ENCODE measurements around the gene FDCSP.
"Not testable (repeated sequence)": the region's sequence is repeated elsewhere in the genome, so short reads cannot be mapped to it uniquely, and the experiment has no call there.

Gene FDCSP

GRCh38 chr4:70221818-70222217, 4.1 kb upstream of the FDCSP start:
- not testable (repeated sequence) for H2BK15ac ChIP-seq (ENCODE audit: low read depth, poor library complexity, severe bottlenecking); H3K18ac ChIP-seq (ENCODE audit: low read depth in 1 of 2, low read length in 2 of 2); H3K4me3 ChIP-seq (ENCODE audit: insufficient read depth in 1 of 2, low read depth in 1 of 2, low read length in 2 of 2); H4K8ac ChIP-seq (ENCODE audit: low read length); H2BK5ac ChIP-seq (ENCODE audit: low read depth, low read length, poor library complexity, severe bottlenecking); H3K79me1 ChIP-seq (replicated peaks; ENCODE audit: low read length, poor library complexity, severe bottlenecking); H3K14ac ChIP-seq (ENCODE audit: low read length in 2 of 2); H2AK5ac ChIP-seq (ENCODE audit: low read length, severe bottlenecking); H2AFZ ChIP-seq (ENCODE audit: low read depth, low read length); H3K4me1 ChIP-seq (ENCODE audit: control insufficient read depth, insufficient read depth, low read depth, low read length); DNase-seq; H3K36me3 ChIP-seq (ENCODE audit: control insufficient read depth in 1 of 2, insufficient read depth in 2 of 2, low read depth in 1 of 2, low read length in 2 of 2); H2BK120ac ChIP-seq (ENCODE audit: low read depth, low read length); H3K9me3 ChIP-seq (ENCODE audit: control insufficient read depth, low read length); H3K9ac ChIP-seq (ENCODE audit: low read length); H4K91ac ChIP-seq (ENCODE audit: low read length); H3K27me3 ChIP-seq (ENCODE audit: control insufficient read depth in 1 of 2, insufficient read depth in 1 of 2, low read length in 2 of 2); H2BK12ac ChIP-seq (ENCODE audit: low read length in 2 of 2); H3K27ac ChIP-seq (ENCODE audit: low read length, poor library complexity, severe bottlenecking); H3K4me2 ChIP-seq (ENCODE audit: low read length, poor library complexity, severe bottlenecking); H3K23ac ChIP-seq (ENCODE audit: low read length in 2 of 2); H3K4ac ChIP-seq (ENCODE audit: low read depth in 1 of 2, low read length in 2 of 2)

GRCh38 chr4:70236125-70236524, 10.2 kb downstream of the FDCSP start:
- no CpG with 5 or more reads among the region's 1 CpG for WGBS
- Histone ChIP-seq H3K4me1 (ENCODE audit: control insufficient read depth, insufficient read depth, low read depth, low read length) (no peaks in the 10 kb centered on the region), H3K4me3 (ENCODE audit: insufficient read depth in 1 of 2, low read depth in 1 of 2, low read length in 2 of 2) (no peak overlapping the region), H4K91ac (ENCODE audit: low read length) (no peak overlapping the region), H3K36me3 (ENCODE audit: control insufficient read depth in 1 of 2, insufficient read depth in 2 of 2, low read depth in 1 of 2, low read length in 2 of 2) (no peaks in the 10 kb centered on the region), H2BK15ac (ENCODE audit: low read depth, poor library complexity, severe bottlenecking) (no peak overlapping the region), H3K18ac (ENCODE audit: low read depth in 1 of 2, low read length in 2 of 2) (no peak overlapping the region), H3K14ac (ENCODE audit: low read length in 2 of 2) (no peak overlapping the region), H3K9me3 (ENCODE audit: control insufficient read depth, low read length) (no peaks in the 10 kb centered on the region), H3K27ac (ENCODE audit: low read length, poor library complexity, severe bottlenecking) (no peak overlapping the region), H2AFZ (ENCODE audit: low read depth, low read length) (no peak overlapping the region), H2BK120ac (ENCODE audit: low read depth, low read length) (no peak overlapping the region), H3K27me3 (ENCODE audit: control insufficient read depth in 1 of 2, insufficient read depth in 1 of 2, low read length in 2 of 2) (no peaks in the 10 kb centered on the region), H3K4me2 (ENCODE audit: low read length, poor library complexity, severe bottlenecking) (no peak overlapping the region), H2AK5ac (ENCODE audit: low read length, severe bottlenecking) (no peak overlapping the region), H2BK5ac (ENCODE audit: low read depth, low read length, poor library complexity, severe bottlenecking) (no peak overlapping the region), H4K8ac (ENCODE audit: low read length) (no peak overlapping the region), H3K79me1 (replicated peaks; ENCODE audit: low read length, poor library complexity, severe bottlenecking) (no peaks in the 10 kb centered on the region), H3K9ac (ENCODE audit: low read length) (no peak overlapping the region), H3K4ac (ENCODE audit: low read depth in 1 of 2, low read length in 2 of 2) (no peak overlapping the region), H2BK12ac (ENCODE audit: low read length in 2 of 2) (no peak overlapping the region), H3K23ac (ENCODE audit: low read length in 2 of 2) (no peak overlapping the region)
- DNase-seq, result no peak

- no peak for DNase-seq
- Histone ChIP-seq H3K14ac (ENCODE audit: low read length in 2 of 2) (no peak overlapping the region), H4K91ac (ENCODE audit: low read length) (no peak overlapping the region), H3K4ac (ENCODE audit: low read depth in 1 of 2, low read length in 2 of 2) (no peak overlapping the region), H3K18ac (ENCODE audit: low read depth in 1 of 2, low read length in 2 of 2) (no peak overlapping the region), H2BK5ac (ENCODE audit: low read depth, low read length, poor library complexity, severe bottlenecking) (no peak overlapping the region), H3K4me2 (ENCODE audit: low read length, poor library complexity, severe bottlenecking) (no peak overlapping the region), H2BK120ac (ENCODE audit: low read depth, low read length) (no peak overlapping the region), H3K36me3 (ENCODE audit: control insufficient read depth in 1 of 2, insufficient read depth in 2 of 2, low read depth in 1 of 2, low read length in 2 of 2) (no peaks in the 10 kb centered on the region), H3K9ac (ENCODE audit: low read length) (no peak overlapping the region), H2BK15ac (ENCODE audit: low read depth, poor library complexity, severe bottlenecking) (no peak overlapping the region), H3K23ac (ENCODE audit: low read length in 2 of 2) (no peak overlapping the region), H4K8ac (ENCODE audit: low read length) (no peak overlapping the region), H2AFZ (ENCODE audit: low read depth, low read length) (no peak overlapping the region), H3K4me1 (ENCODE audit: control insufficient read depth, insufficient read depth, low read depth, low read length) (no peaks in the 10 kb centered on the region), H3K27me3 (ENCODE audit: control insufficient read depth in 1 of 2, insufficient read depth in 1 of 2, low read length in 2 of 2) (no peaks in the 10 kb centered on the region), H3K9me3 (ENCODE audit: control insufficient read depth, low read length) (no peaks in the 10 kb centered on the region), H3K27ac (ENCODE audit: low read length, poor library complexity, severe bottlenecking) (no peak overlapping the region), H2AK5ac (ENCODE audit: low read length, severe bottlenecking) (no peak overlapping the region), H2BK12ac (ENCODE audit: low read length in 2 of 2) (no peak overlapping the region), H3K79me1 (replicated peaks; ENCODE audit: low read length, poor library complexity, severe bottlenecking) (no peaks in the 10 kb centered on the region), H3K4me3 (ENCODE audit: insufficient read depth in 1 of 2, low read depth in 1 of 2, low read length in 2 of 2) (no peak overlapping the region)
- 67% methylated on average over 2 of the region's 3 CpGs for WGBS
Measured at GRCh38 chr4:70239131-70239883, 13.4 kb downstream of the FDCSP start.

GRCh38 chr4:70239884-70240591, 14.1 kb downstream of the FDCSP start:
- no peak overlapping the region for H3K4me3 ChIP-seq (ENCODE audit: insufficient read depth in 1 of 2, low read depth in 1 of 2, low read length in 2 of 2)
- H4K8ac ChIP-seq (ENCODE audit: low read length), result no peak overlapping the region
- H2AFZ ChIP-seq (ENCODE audit: low read depth, low read length), result no peak overlapping the region
- H3K23ac ChIP-seq (ENCODE audit: low read length in 2 of 2), result no peak overlapping the region
- DNase-seq, result peak; percentile 74
- H2BK5ac ChIP-seq (ENCODE audit: low read depth, low read length, poor library complexity, severe bottlenecking), result no peak overlapping the region
- H2BK12ac ChIP-seq (ENCODE audit: low read length in 2 of 2), result no peak overlapping the region
- H3K18ac ChIP-seq (ENCODE audit: low read depth in 1 of 2, low read length in 2 of 2), result no peak overlapping the region
- H3K14ac ChIP-seq (ENCODE audit: low read length in 2 of 2), result no peak overlapping the region
- H4K91ac ChIP-seq (ENCODE audit: low read length), result no peak overlapping the region
- no peak overlapping the region for H2AK5ac ChIP-seq (ENCODE audit: low read length, severe bottlenecking)
- H3K27ac ChIP-seq (ENCODE audit: low read length, poor library complexity, severe bottlenecking), result no peak overlapping the region
- 47% methylated on average over 3 of the region's 5 CpGs for WGBS
- no peak overlapping the region for H3K9ac ChIP-seq (ENCODE audit: low read length)
- H3K4ac ChIP-seq (ENCODE audit: low read depth in 1 of 2, low read length in 2 of 2), result no peak overlapping the region
- no peaks in the 10 kb centered on the region for H3K27me3 ChIP-seq (ENCODE audit: control insufficient read depth in 1 of 2, insufficient read depth in 1 of 2, low read length in 2 of 2)
- H2BK15ac ChIP-seq (ENCODE audit: low read depth, poor library complexity, severe bottlenecking), result no peak overlapping the region
- H3K9me3 ChIP-seq (ENCODE audit: control insufficient read depth, low read length), result no peaks in the 10 kb centered on the region
- H2BK120ac ChIP-seq (ENCODE audit: low read depth, low read length), result no peak overlapping the region
- H3K4me1 ChIP-seq (ENCODE audit: control insufficient read depth, insufficient read depth, low read depth, low read length), result no peaks in the 10 kb centered on the region
- no peaks in the 10 kb centered on the region for H3K36me3 ChIP-seq (ENCODE audit: control insufficient read depth in 1 of 2, insufficient read depth in 2 of 2, low read depth in 1 of 2, low read length in 2 of 2)
- no peak overlapping the region for H3K4me2 ChIP-seq (ENCODE audit: low read length, poor library complexity, severe bottlenecking)
- H3K79me1 ChIP-seq (replicated peaks; ENCODE audit: low read length, poor library complexity, severe bottlenecking), result no peaks in the 10 kb centered on the region
